ENCODE results near the gene IGFALS. TPM values are rescaled to one million over a fixed set of nuclear protein-coding genes. Genes with fewer than 3 reads are reported as not detected.

IGFALS gene
- total RNA-seq, 1 experiment from 2014 or later: not detected

GRCh38 chr16:1821861-1822611 is 28.5 kb upstream of the IGFALS start:
- Mint-ChIP-seq H3K27ac (ENCODE audit: unreplicated experiment) (no peak overlapping the region), H3K9me3 (ENCODE audit: low read depth, unreplicated experiment) (no peaks in the 10 kb centered on the region), H3K4me3 (ENCODE audit: low read depth, unreplicated experiment) (no peak overlapping the region), H3K4me1 (ENCODE audit: low read depth, unreplicated experiment) (no peaks in the 10 kb centered on the region), H3K27me3 (ENCODE audit: unreplicated experiment) (no peaks in the 10 kb centered on the region), H3K36me3 (ENCODE audit: insufficient read depth, unreplicated experiment) (peaks cover 36% of the 10 kb centered on the region)
- BruUV-seq (replicated peaks): no TSS peak
- DNase-seq: no peak
- TF ChIP-seq CTCF (IDR thresholded peaks at IDR 0.05; ENCODE audit: unreplicated experiment): no peak
- CTCF ChIA-PET: interaction anchor here (0.6 kb wide), 1 partner anchor 12 kb away, joined by 4 read pairs; no protein-coding TSS in a partner anchor
- intact Hi-C loops (cut with micrococcal nuclease; ENCODE audit: unreplicated experiment): no loop called here

DNA sequence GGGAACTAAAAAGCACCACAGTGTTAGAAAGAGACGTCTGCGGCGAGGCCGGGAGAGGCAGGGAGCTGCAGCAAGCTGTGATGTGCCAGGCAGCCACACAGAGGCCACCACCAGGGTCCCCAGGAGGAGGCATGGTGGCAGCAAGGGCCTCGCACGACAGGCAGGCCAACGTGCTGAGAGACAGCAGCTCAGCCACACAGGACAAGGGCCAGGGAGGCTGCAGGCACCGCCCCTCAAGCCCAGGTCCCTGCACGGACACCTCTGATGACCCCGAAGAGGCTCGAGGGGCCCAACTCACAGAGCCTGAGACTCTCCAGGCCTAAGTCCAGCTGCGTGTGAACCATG is 27.4 kb upstream of the IGFALS start:
- Mint-ChIP-seq H3K27ac (ENCODE audit: unreplicated experiment) (no peak overlapping the region), H3K4me1 (ENCODE audit: low read depth, unreplicated experiment) (no peaks in the 10 kb centered on the region), H3K36me3 (ENCODE audit: insufficient read depth, unreplicated experiment) (peaks cover 29% of the 10 kb centered on the region), H3K4me3 (ENCODE audit: low read depth, unreplicated experiment) (no peak overlapping the region), H3K27me3 (ENCODE audit: unreplicated experiment) (no peaks in the 10 kb centered on the region), H3K9me3 (ENCODE audit: low read depth, unreplicated experiment) (no peaks in the 10 kb centered on the region)
- no peak for TF ChIP-seq CTCF (IDR thresholded peaks at IDR 0.05; ENCODE audit: unreplicated experiment)
- DNase-seq: no peak
- no TSS peak for BruUV-seq (replicated peaks)
- intact Hi-C loops (cut with micrococcal nuclease; ENCODE audit: unreplicated experiment): no loop called here
- CTCF ChIA-PET: no interaction called here

GRCh38 chr16:1820096-1820945 is 26.8 kb upstream of the IGFALS start:
- Mint-ChIP-seq H3K27ac (ENCODE audit: unreplicated experiment) (no peak overlapping the region), H3K4me3 (ENCODE audit: low read depth, unreplicated experiment) (no peak overlapping the region), H3K36me3 (ENCODE audit: insufficient read depth, unreplicated experiment) (peaks cover 27% of the 10 kb centered on the region), H3K9me3 (ENCODE audit: low read depth, unreplicated experiment) (no peaks in the 10 kb centered on the region), H3K4me1 (ENCODE audit: low read depth, unreplicated experiment) (no peaks in the 10 kb centered on the region), H3K27me3 (ENCODE audit: unreplicated experiment) (no peaks in the 10 kb centered on the region)
- CTCF ChIA-PET: interaction anchor here (0.6 kb wide), 1 partner anchor 191 kb away, joined by 5 read pairs; no protein-coding TSS in a partner anchor
- no TSS peak for BruUV-seq (replicated peaks)
- no peak for TF ChIP-seq CTCF (IDR thresholded peaks at IDR 0.05; ENCODE audit: unreplicated experiment)
- DNase-seq: no peak
- intact Hi-C loops (cut with micrococcal nuclease; ENCODE audit: unreplicated experiment): no loop called here

GRCh38 chr16:1819611-1820010 is 26.1 kb upstream of the IGFALS start:
- Mint-ChIP-seq H3K27ac (ENCODE audit: unreplicated experiment) (no peak overlapping the region), H3K27me3 (ENCODE audit: unreplicated experiment) (no peaks in the 10 kb centered on the region)
- intact Hi-C loops (cut with micrococcal nuclease; ENCODE audit: unreplicated experiment): no loop called here

More at GRCh38 chr16:1819611-1820010, 26.1 kb upstream of the IGFALS start:
- no peak overlapping the region for H3K4me3 Mint-ChIP-seq (ENCODE audit: low read depth, unreplicated experiment)
- H3K4me1 Mint-ChIP-seq (ENCODE audit: low read depth, unreplicated experiment): no peaks in the 10 kb centered on the region
- H3K36me3 Mint-ChIP-seq (ENCODE audit: insufficient read depth, unreplicated experiment): peaks cover 28% of the 10 kb centered on the region
- DNase-seq: no peak
- H3K9me3 Mint-ChIP-seq (ENCODE audit: low read depth, unreplicated experiment): no peaks in the 10 kb centered on the region
- CTCF ChIA-PET: interaction anchor here (0.6 kb wide), 1 partner anchor 192 kb away, joined by 5 read pairs; no protein-coding TSS in a partner anchor
- no peak for TF ChIP-seq CTCF (IDR thresholded peaks at IDR 0.05; ENCODE audit: unreplicated experiment)
- BruUV-seq (replicated peaks): no TSS peak

All from Calu3 (cell line).